HG02588 (cell line): ENCODE data around the gene CDK14.

Source experiments
- ATAC-seq: cut with Tn5 transposase; IDR thresholded peaks from one replicate; pipeline ENCODE4 v1.9.1; 2021; ENCODE audit warnings: mild to moderate bottlenecking, moderate library complexity; ENCODE audit not compliant: unreplicated experiment

Gene CDK14

DNA sequence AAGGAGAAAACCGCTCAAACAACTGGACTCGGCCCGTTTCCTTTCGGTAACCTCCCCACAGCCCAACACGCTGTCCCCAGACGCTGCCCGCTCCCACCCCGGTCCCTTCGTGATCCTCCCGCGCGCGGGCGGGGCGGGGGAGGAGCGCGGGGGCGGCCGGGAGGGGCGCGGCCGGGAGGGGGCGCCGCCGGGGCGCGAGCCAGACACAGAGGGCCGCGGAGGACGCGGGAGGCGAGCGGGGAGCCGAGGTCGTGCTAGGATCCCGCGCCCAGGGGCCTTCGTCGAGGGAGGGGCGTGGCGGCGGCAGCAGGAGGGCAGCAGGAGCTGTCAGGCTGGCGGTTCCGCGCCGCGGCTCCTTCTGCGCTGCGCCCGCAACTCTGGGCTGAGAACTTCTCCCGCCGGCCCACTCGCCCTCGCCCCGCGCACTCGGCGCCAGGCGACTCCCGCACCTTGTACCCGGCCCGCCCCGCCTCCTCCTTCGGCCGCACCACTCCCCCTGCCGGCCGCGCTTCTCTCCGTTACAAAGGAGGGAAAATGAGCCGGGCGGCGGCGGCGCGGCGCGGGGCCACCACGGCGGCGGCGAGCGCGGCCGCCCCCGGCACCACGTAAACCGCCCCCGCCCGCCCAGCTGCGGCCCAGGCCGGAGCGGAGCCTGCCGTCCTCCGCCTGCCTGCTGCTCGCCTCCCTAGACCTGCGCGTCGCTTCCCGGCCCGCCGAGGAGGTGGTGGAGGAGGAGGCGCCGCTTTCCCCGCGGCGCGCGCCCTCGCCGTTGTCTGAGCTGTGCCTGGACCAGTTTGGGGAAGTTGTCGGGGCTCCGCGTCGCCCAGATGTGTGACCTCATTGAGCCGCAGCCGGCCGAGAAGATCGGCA, at the start of gene CDK14:
TSS of gene CDK14 (plus strand) at position 521 of the 870 bp plus-strand sequence. CDS start at position 828, 307 bp downstream.
- ATAC-seq, result peak; percentile 68

- ATAC-seq, result no peak
Measured at GRCh38 chr7:90551036-90551435, 45.1 kb upstream of the CDK14 start.

DNA sequence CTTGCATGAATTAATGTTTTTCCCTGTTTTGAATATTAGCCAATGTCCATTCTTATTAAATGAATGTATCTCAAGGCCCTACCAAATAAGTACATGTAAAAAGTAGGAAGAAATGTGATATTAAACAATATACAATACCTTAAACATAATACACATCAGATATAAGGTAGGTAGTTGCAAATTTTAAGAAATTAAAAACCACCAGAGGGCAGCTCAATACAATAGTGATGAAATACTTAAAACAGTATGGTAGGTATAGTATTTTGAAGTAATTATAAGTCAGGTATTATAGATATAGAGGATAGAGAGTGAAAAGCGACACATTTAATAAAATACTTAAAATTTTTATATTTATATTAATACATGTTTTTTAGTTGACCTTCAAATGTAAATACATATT, 43.6 kb upstream of the CDK14 start:
- no peak for ATAC-seq

GRCh38 chr7:90560730-90561129, 35.4 kb upstream of the CDK14 start:
- no peak for ATAC-seq

- no peak for ATAC-seq
Measured at GRCh38 chr7:90563286-90563685, 32.8 kb upstream of the CDK14 start.

DNA sequence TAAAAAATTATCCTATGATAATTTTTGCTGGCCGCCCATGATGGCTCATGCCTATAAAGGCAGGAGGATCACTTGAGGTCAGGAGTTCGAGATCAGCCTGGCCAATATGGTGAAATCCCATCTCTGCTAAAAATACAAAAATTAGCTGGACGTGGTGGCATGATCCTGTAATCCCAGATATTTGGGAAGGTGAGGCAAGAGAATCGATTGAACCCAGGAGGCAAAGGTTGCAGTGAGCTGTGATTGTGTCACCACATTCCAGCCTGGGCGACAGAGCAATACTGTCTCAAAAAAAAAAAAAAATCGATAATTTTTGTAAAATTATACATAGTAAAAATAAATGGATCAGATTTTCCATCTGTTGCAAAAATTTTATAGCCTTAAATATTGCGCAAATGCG, 31.7 kb upstream of the CDK14 start:
- ATAC-seq, result no peak

GRCh38 chr7:90568213-90568612, 27.9 kb upstream of the CDK14 start:
- no peak for ATAC-seq

GRCh38 chr7:90569368-90569767, 26.8 kb upstream of the CDK14 start:
- no peak for ATAC-seq

DNA sequence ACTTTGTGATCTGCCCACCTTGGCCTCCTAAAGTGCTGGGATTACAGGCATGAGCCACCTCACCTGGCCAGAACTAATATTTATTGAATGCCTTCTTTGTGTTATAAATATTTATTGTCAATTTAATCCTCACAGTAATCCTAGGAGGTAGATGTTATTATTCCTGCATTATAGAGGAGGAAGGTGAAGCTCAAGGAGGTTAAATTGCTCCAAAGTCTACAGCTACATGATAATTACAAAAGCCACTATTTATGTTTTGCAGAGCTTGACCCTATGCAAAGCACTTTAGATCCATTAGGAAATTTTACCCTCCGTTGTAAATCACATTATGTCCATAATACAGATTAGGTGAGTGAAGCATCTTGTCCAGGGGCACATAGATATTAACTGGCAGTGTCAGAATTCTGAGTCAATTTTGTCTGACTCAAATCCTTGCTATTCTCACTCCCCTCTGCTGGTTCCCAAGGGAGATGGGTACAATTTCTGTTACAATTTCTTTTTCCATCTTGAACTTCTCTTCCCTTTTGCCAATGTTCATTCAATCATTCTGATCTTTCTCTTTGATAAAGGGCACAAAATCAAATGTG, 25.7 kb upstream of the CDK14 start:
- no peak for ATAC-seq

- no peak for ATAC-seq
Measured at GRCh38 chr7:90574146-90574819, 21.8 kb upstream of the CDK14 start.

DNA sequence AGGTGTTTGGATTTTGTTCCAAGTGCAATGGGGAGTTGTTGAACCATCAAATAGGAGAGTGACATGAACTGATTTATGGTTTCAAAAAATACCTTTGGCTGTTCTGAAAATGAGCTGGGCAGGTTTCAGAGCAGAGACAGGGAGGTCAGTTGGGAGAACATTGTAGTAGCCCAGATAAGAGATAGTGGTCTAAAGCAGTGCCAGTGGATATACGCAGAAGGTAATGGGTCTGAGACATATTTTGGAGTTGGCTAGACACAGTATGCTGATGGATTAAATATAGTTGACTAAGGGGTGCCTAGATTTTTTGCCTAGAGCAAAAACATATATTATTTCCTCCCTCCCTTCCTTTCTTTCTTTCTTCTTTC, 21.3 kb upstream of the CDK14 start:
- ATAC-seq, result no peak

GRCh38 chr7:90579181-90579688, 16.9 kb upstream of the CDK14 start:
- no peak for ATAC-seq

DNA sequence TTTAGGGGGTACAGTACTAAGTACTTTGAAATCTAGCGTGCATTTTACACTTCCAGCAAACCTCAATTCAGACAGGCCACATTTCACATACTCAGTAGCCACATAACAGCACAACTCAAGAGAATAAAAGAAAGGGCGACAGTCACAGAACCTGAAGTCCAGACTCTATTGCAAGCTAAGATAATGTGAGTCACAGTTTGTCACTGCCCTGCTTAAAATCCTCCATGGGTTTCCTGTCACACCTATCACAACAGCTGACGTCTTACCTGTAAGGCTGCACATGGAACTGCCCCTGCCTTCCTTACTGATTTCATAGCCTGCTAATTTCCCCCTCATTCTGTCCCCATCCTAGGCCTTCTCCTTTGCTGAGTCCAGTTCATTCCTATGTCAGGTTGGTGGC, 16.1 kb upstream of the CDK14 start:
- no peak for ATAC-seq

DNA sequence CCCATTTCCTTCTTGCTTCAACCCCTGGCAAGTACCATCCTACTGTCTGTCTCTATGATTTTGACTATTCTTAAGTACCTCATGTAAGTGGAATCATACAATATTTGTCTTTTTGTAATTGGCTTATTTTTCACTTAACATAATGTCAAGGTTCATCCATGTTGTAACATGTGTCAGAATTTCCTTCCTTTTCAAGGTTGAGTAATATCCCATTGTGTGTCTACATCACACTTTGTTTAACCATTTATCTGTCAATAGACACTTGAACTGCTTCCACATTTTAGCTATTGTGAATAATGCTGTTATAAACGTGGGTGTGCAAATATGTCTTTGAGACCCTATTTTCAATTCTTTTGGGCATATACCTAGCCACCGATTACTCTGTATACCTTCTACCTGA, 14.0 kb upstream of the CDK14 start:
- ATAC-seq, result no peak

DNA sequence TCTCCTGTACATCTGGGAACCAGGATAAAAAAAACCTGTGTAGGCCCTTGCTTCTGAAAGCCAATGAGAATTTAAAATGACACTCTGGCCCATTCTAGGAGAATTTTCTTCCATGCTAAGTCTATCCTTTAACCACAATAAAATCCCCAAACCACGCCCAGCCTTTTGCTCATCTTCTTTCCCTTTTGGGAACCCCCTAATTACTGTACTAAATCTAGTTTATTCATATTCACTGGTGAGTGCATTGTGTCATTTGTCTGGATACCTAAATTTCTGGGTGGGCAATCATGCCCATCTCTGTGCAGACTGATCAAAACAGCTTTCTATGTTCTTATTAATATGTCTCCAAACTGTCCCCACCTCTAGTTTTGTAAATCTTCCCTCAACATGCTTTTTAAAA, 11.7 kb upstream of the CDK14 start:
- no peak for ATAC-seq

DNA sequence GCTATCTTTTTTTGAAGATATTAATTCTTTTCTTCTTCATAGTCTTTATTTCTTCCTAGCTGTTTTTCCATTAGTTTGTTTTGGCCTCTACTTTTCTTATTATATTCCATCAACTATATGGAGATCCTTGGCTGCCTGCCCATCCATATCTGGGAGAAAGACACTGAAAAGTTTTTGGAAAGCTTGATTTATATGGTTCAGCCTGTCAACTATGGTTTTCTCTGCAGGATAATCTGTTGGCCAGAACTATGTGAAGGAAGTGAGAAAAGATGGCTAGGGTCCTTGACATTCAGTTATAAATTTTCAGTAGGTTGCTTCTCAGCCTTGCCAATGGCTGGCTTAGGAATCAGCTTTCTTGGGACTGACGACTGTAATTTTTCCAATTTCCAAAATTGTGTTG, 10.0 kb upstream of the CDK14 start:
- no peak for ATAC-seq

- no peak for ATAC-seq
Measured at GRCh38 chr7:90587766-90588165, 8.4 kb upstream of the CDK14 start.

- no peak for ATAC-seq
Measured at GRCh38 chr7:90592033-90592432, 4.1 kb upstream of the CDK14 start.

GRCh38 chr7:90593205-90593604, 2.9 kb upstream of the CDK14 start:
- no peak for ATAC-seq

DNA sequence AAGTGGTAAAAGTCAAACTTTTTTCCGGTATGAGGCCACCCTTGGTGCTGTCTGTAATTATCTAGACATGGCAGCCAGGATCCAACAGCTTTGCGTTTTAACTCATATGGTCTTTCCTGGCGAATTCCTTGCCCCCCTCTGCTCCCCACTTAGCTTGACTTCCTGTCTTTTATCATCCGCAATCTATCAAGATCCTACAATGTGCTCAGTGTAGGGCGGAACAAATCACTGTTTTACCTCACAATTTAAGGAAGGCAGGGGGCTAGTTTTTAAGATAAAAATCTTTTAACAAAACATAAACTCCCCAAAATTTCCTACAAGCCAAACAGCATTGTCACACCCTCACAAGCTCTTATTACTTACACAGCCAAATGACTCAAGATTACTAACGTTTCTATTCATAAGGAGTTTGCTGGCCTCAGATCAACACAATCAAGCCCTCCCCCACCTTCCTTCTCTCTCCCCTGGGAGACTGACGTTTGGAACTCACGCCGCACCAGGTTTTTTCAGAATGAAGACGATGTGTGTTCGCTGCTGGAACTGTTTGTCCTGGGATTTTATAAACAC, 1.3 kb upstream of the CDK14 start:
- no peak for ATAC-seq

DNA sequence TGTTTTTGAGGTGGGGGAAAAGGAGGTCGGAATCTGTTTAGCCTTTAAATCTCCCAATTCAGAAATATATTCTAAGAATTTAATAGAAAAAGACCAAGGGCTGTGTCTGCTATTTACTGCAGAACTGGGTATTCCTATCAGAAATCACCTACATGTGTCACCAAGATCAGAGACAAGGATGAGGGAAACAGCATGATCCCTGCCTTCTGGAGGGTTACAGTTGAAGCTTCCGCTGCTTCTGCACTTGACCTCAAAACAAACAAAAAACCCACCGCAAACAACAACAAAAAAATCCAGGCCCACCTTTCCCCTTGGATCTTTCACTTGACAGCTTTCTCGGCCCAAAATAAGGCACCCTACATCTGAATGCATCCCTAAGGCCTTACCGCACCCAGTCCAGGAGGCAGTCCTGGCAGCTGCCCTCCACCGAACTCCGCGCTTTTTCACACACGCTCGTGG, 750 bp upstream of the CDK14 start:
- no peak for ATAC-seq
